Ishikawa (cell line): ENCODE measurements around the gene RGS6.

Experiments
- CEBPB ChIP-seq: IDR thresholded peaks from 2 replicates; pipeline ENCODE4 v1.6.1; 2012
- CREB1 ChIP-seq: IDR thresholded peaks from 2 replicates; pipeline ENCODE4 v1.6.1; 2012; ENCODE audit warnings: low read depth
- EGR1 ChIP-seq: IDR thresholded peaks from 2 replicates; pipeline ENCODE4 v1.6.1; 2012
- EP300 ChIP-seq: IDR thresholded peaks from 2 replicates; pipeline ENCODE4 v1.6.1; 2012; ENCODE audit warnings: borderline replicate concordance
- FOXM1 ChIP-seq: IDR thresholded peaks from 2 replicates; pipeline ENCODE4 v1.6.1; 2012; ENCODE audit warnings: low read depth, borderline replicate concordance
- MAX ChIP-seq: IDR thresholded peaks from 2 replicates; pipeline ENCODE4 v1.6.1; 2012
- NFIC ChIP-seq: IDR thresholded peaks from 2 replicates; pipeline ENCODE4 v1.6.1; 2012
- RAD21 ChIP-seq: IDR thresholded peaks from 2 replicates; pipeline ENCODE4 v1.6.1; 2012; ENCODE audit warnings: low read depth
- TAF1 ChIP-seq: IDR thresholded peaks from 2 replicates; pipeline ENCODE4 v1.6.1; 2012; ENCODE audit warnings: low read depth, mild to moderate bottlenecking
- TCF12 ChIP-seq: IDR thresholded peaks from 2 replicates; pipeline ENCODE4 v1.6.1; 2012; ENCODE audit warnings: low read depth
- TEAD4 ChIP-seq: IDR thresholded peaks from 2 replicates; pipeline ENCODE4 v1.6.1; 2012
- YY1 ChIP-seq: IDR thresholded peaks from 2 replicates; pipeline ENCODE4 v1.6.1; 2012; ENCODE audit warnings: low read depth
- ZBTB7A ChIP-seq: IDR thresholded peaks from 2 replicates; pipeline ENCODE4 v1.6.1; 2012; ENCODE audit warnings: low read depth
- TF ChIP-seq, protein P1 (sequence below): IDR thresholded peaks from 2 replicates; pipeline ENCODE4 v1.6.1; 2012
- TF ChIP-seq, protein P2 (sequence below): IDR thresholded peaks from 2 replicates; pipeline ENCODE4 v1.6.1; 2012; ENCODE audit warnings: low read depth, mild to moderate bottlenecking

The RGS6 gene

GRCh38 chr14:72554994-72555608, 622.9 kb downstream of the RGS6 start:
- TF ChIP-seq EP300 (no peak), TCF12 (no peak), CEBPB (no peak), MAX (no peak), TAF1 (no peak), TEAD4 (no peak), RAD21 (no peak), FOXM1 (no peak), CREB1 (no peak), YY1 (no peak), ZBTB7A (no peak), EGR1 (no peak), NFIC (no peak)
- TF ChIP-seq, protein P1, sequence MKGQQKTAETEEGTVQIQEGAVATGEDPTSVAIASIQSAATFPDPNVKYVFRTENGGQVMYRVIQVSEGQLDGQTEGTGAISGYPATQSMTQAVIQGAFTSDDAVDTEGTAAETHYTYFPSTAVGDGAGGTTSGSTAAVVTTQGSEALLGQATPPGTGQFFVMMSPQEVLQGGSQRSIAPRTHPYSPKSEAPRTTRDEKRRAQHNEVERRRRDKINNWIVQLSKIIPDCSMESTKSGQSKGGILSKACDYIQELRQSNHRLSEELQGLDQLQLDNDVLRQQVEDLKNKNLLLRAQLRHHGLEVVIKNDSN = no peak
- TF ChIP-seq, protein P2, sequence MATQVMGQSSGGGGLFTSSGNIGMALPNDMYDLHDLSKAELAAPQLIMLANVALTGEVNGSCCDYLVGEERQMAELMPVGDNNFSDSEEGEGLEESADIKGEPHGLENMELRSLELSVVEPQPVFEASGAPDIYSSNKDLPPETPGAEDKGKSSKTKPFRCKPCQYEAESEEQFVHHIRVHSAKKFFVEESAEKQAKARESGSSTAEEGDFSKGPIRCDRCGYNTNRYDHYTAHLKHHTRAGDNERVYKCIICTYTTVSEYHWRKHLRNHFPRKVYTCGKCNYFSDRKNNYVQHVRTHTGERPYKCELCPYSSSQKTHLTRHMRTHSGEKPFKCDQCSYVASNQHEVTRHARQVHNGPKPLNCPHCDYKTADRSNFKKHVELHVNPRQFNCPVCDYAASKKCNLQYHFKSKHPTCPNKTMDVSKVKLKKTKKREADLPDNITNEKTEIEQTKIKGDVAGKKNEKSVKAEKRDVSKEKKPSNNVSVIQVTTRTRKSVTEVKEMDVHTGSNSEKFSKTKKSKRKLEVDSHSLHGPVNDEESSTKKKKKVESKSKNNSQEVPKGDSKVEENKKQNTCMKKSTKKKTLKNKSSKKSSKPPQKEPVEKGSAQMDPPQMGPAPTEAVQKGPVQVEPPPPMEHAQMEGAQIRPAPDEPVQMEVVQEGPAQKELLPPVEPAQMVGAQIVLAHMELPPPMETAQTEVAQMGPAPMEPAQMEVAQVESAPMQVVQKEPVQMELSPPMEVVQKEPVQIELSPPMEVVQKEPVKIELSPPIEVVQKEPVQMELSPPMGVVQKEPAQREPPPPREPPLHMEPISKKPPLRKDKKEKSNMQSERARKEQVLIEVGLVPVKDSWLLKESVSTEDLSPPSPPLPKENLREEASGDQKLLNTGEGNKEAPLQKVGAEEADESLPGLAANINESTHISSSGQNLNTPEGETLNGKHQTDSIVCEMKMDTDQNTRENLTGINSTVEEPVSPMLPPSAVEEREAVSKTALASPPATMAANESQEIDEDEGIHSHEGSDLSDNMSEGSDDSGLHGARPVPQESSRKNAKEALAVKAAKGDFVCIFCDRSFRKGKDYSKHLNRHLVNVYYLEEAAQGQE = no peak

DNA sequence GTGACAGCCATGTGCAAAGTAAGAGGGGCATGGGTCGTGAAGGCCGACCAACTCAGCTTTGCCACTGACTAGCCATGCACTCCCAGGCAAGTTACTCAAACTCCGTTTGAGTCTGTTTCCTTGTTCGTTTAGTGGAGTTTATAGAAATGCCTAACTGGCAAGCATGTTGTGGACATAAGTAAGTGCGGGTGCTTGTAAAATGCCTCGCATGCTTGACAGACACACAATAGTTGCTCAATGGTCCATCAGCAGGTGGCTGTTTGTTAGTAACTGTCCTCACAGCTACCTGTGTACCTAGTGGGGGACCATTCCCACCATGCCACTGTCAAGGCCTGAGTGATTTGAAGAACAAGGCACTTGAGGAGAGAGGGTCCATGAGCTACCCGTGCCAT, 623.4 kb downstream of the RGS6 start:
- no peak for TF ChIP-seq EP300
- no peak for TF ChIP-seq TEAD4
- TF ChIP-seq CEBPB = no peak
- no peak for TF ChIP-seq NFIC
- TF ChIP-seq, protein P1 = no peak
- TF ChIP-seq CREB1 = no peak
- no peak for TF ChIP-seq FOXM1
- TF ChIP-seq TAF1 = no peak
- TF ChIP-seq, protein P2 = no peak
- TF ChIP-seq TCF12 = no peak
- TF ChIP-seq EGR1 = no peak
- no peak for TF ChIP-seq YY1

DNA sequence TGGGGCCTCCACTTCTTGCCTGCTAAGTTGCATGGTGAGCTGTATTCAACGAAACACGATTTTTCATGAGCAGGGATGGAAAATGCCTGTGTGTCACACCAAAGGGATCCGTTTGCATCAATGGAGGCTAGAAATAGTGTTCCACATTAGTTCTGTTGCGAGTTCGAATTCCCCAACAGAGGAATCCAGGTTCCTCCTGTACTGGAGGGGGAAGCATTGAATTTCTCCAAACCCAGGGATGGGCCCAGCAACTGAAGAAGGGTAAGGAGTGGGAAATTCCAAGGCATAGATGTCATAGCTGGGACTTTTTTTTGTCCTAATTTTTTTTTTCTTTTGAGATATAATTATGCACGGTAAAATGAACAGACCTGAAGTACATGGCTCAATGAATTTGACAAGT, 625.4 kb downstream of the RGS6 start:
- TF ChIP-seq TEAD4 (no peak), CEBPB (no peak), EP300 (no peak), ZBTB7A (no peak), YY1 (no peak), TCF12 (no peak), NFIC (no peak), EGR1 (no peak), FOXM1 (no peak)
- TF ChIP-seq, protein P1 = no peak

DNA sequence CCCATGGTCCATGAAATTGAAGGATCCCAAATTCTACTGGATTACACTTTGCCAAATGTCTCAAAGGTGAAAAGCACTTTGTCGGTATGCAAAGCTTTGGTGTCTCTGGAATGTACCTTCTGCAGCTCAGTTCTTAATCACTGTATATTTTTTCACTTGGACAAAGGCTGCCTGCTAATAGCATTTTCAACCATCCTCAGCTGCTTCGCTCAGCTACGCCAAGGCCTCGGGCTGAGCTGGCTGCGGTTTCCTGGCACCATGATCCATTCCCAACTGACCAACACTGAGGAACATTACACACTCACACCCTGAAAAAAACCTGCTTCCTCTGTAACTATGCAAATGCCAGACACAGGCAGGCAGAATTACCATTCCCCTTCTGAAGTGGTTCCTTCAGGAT, 626.5 kb downstream of the RGS6 start:
- TF ChIP-seq EP300 (no peak), NFIC (no peak), CREB1 (no peak), TAF1 (no peak), RAD21 (no peak), ZBTB7A (no peak)
- TF ChIP-seq, protein P2 = no peak
